ENCODE data around the gene SLIRP.

Gene SLIRP

GRCh38 chr14:77710364-77710763 is 2.5 kb downstream of the SLIRP start:
- no peak for DNase-seq (ENCODE audit: low read depth)

GRCh38 chr14:77714926-77715325 is 7.0 kb downstream of the SLIRP start:
- TF ChIP-seq CTCF (IDR thresholded peaks at IDR 0.05; ENCODE audit: low read depth, low read length, missing control alignments), result no peak
- H3K4me3 ChIP-seq (ENCODE audit: low read depth, low read length), result no peak overlapping the region
- no peak for DNase-seq (ENCODE audit: low read depth)

More at GRCh38 chr14:77710364-77710763, 2.5 kb downstream of the SLIRP start:
- H3K4me3 ChIP-seq (ENCODE audit: low read depth, low read length), result no peak overlapping the region
- TF ChIP-seq CTCF (IDR thresholded peaks at IDR 0.05; ENCODE audit: low read depth, low read length, missing control alignments), result no peak

GRCh38 chr14:77717608-77718305 is 9.9 kb downstream of the SLIRP start:
- no peak for TF ChIP-seq CTCF (IDR thresholded peaks at IDR 0.05; ENCODE audit: low read depth, low read length, missing control alignments)
- no peak for DNase-seq (ENCODE audit: low read depth)
- no peak overlapping the region for H3K4me3 ChIP-seq (ENCODE audit: low read depth, low read length)

GRCh38 chr14:77721437-77721836 is 13.5 kb downstream of the SLIRP start:
- H3K4me3 ChIP-seq (ENCODE audit: low read depth, low read length), result no peak overlapping the region
- no peak for TF ChIP-seq CTCF (IDR thresholded peaks at IDR 0.05; ENCODE audit: low read depth, low read length, missing control alignments)
- DNase-seq (ENCODE audit: low read depth), result no peak

- DNase-seq (ENCODE audit: low read depth), result no peak
- no peak for TF ChIP-seq CTCF (IDR thresholded peaks at IDR 0.05; ENCODE audit: low read depth, low read length, missing control alignments)
- H3K4me3 ChIP-seq (ENCODE audit: low read depth, low read length), result no peak overlapping the region
These were observed 14.4 kb downstream of the SLIRP start for GRCh38 chr14:77722301-77722700.

GRCh38 chr14:77730976-77731497 is 23.1 kb downstream of the SLIRP start:
- H3K4me3 ChIP-seq (ENCODE audit: low read depth, low read length), result no peak overlapping the region
- TF ChIP-seq CTCF (IDR thresholded peaks at IDR 0.05; ENCODE audit: low read depth, low read length, missing control alignments), result no peak
- DNase-seq (ENCODE audit: low read depth), result no peak

Data from GM12864 (cell line).